T-helper 2 cell treated with Interferon-gamma antibody and Interleukin-4, amounts not matched to agents 5 μg/mL and 100 μg/mL, for 36 hours (primary cell): ENCODE measurements around the gene BICDL2.
"Not testable (repeated sequence)": the region's sequence is repeated elsewhere in the genome, so short reads cannot be mapped to it uniquely, and the experiment has no call there.

ENCODE experiments used
- DNase-seq: peaks from one replicate; pipeline ENCODE4 v3.0.0; 2021; ENCODE audit warnings: low spot score
- H3K27ac Mint-ChIP-seq: one replicate; pipeline ENCODE4 v1.8.0; 2021; ENCODE audit warnings: mild to moderate bottlenecking, mixed read lengths
- H3K27me3 Mint-ChIP-seq: one replicate; pipeline ENCODE4 v1.8.0; 2021; ENCODE audit warnings: low read depth, mixed read lengths
- H3K36me3 Mint-ChIP-seq: one replicate; pipeline ENCODE4 v1.8.0; 2021; ENCODE audit warnings: low read depth, mixed read lengths
- H3K4me1 Mint-ChIP-seq: one replicate; pipeline ENCODE4 v1.8.0; 2021; ENCODE audit warnings: low read depth, mixed read lengths
- H3K4me3 Mint-ChIP-seq: one replicate; pipeline ENCODE4 v1.8.0; 2022; ENCODE audit warnings: mild to moderate bottlenecking, moderate library complexity, mixed read lengths
- H3K9me3 Mint-ChIP-seq: one replicate; pipeline ENCODE4 v1.8.0; 2021; ENCODE audit warnings: mixed read lengths

BICDL2 gene

GRCh38 chr16:3059041-3059722 is 22.4 kb upstream of the BICDL2 start:
- Mint-ChIP-seq H3K4me3 (peak overlapping the region; percentile 91), H3K9me3 (peaks cover 4% of the 10 kb centered on the region), H3K27me3 (no peaks in the 10 kb centered on the region), H3K27ac (peak overlapping the region; percentile 93), H3K4me1 (peaks cover 53% of the 10 kb centered on the region), H3K36me3 (peaks cover 54% of the 10 kb centered on the region)
- DNase-seq = peak; percentile 88

GRCh38 chr16:3058139-3059030 is 21.6 kb upstream of the BICDL2 start:
- peaks cover 55% of the 10 kb centered on the region for H3K4me1 Mint-ChIP-seq

GRCh38 chr16:3057181-3058138 is 20.7 kb upstream of the BICDL2 start:
- H3K36me3 Mint-ChIP-seq = peaks cover 60% of the 10 kb centered on the region
- H3K9me3 Mint-ChIP-seq = no peaks in the 10 kb centered on the region
- peak overlapping the region; percentile 95 for H3K27ac Mint-ChIP-seq
- peak overlapping the region; percentile 74 for H3K4me3 Mint-ChIP-seq
- H3K27me3 Mint-ChIP-seq = no peaks in the 10 kb centered on the region
- no peak for DNase-seq
- peaks cover 52% of the 10 kb centered on the region for H3K4me1 Mint-ChIP-seq

More at GRCh38 chr16:3058139-3059030, 21.6 kb upstream of the BICDL2 start:
- DNase-seq = no peak
- peak overlapping the region; percentile 91 for H3K4me3 Mint-ChIP-seq
- peak overlapping the region; percentile 81 for H3K27ac Mint-ChIP-seq
- H3K9me3 Mint-ChIP-seq = peaks cover 4% of the 10 kb centered on the region
- no peaks in the 10 kb centered on the region for H3K27me3 Mint-ChIP-seq
- peaks cover 61% of the 10 kb centered on the region for H3K36me3 Mint-ChIP-seq

GRCh38 chr16:3056336-3057180 is 19.8 kb upstream of the BICDL2 start:
- H3K9me3 Mint-ChIP-seq = no peaks in the 10 kb centered on the region
- H3K36me3 Mint-ChIP-seq = peaks cover 60% of the 10 kb centered on the region
- H3K4me3 Mint-ChIP-seq = peak overlapping the region; percentile 74
- H3K27ac Mint-ChIP-seq = peak overlapping the region; percentile 95
- DNase-seq = no peak
- H3K27me3 Mint-ChIP-seq = no peaks in the 10 kb centered on the region
- peaks cover 52% of the 10 kb centered on the region for H3K4me1 Mint-ChIP-seq

- Mint-ChIP-seq H3K27ac (peak overlapping the region; percentile 86), H3K4me1 (peaks cover 60% of the 10 kb centered on the region), H3K4me3 (peak overlapping the region; percentile 74), H3K36me3 (peaks cover 68% of the 10 kb centered on the region)
- H3K9me3 Mint-ChIP-seq, H3K27me3 Mint-ChIP-seq, DNase-seq: not testable (repeated sequence)
Measured at GRCh38 chr16:3055734-3056115, 19.0 kb upstream of the BICDL2 start.

GRCh38 chr16:3054965-3055733 is 18.4 kb upstream of the BICDL2 start:
- Mint-ChIP-seq H3K9me3 (no peaks in the 10 kb centered on the region), H3K27me3 (no peaks in the 10 kb centered on the region), H3K4me1 (peaks cover 60% of the 10 kb centered on the region), H3K4me3 (peak overlapping the region; percentile 74), H3K27ac (peak overlapping the region; percentile 86), H3K36me3 (peaks cover 69% of the 10 kb centered on the region)
- no peak for DNase-seq

- not testable (repeated sequence) for DNase-seq, H3K9me3 Mint-ChIP-seq, H3K27me3 Mint-ChIP-seq, H3K27ac Mint-ChIP-seq
- Mint-ChIP-seq H3K36me3 (peaks cover 65% of the 10 kb centered on the region), H3K4me3 (peak overlapping the region; percentile 65), H3K4me1 (peaks cover 63% of the 10 kb centered on the region)
Measured at GRCh38 chr16:3053330-3053710, 16.6 kb upstream of the BICDL2 start.

- peaks cover 67% of the 10 kb centered on the region for H3K36me3 Mint-ChIP-seq
- H3K4me3 Mint-ChIP-seq = peak overlapping the region; percentile 55
- H3K9me3 Mint-ChIP-seq, H3K27me3 Mint-ChIP-seq, DNase-seq: not testable (repeated sequence)
- peaks cover 66% of the 10 kb centered on the region for H3K4me1 Mint-ChIP-seq
- H3K27ac Mint-ChIP-seq = peak overlapping the region; percentile 73
Measured at GRCh38 chr16:3052571-3053329, 16.0 kb upstream of the BICDL2 start.

- peak overlapping the region; percentile 56 for H3K4me3 Mint-ChIP-seq
- peaks cover 54% of the 10 kb centered on the region for H3K36me3 Mint-ChIP-seq
- H3K4me1 Mint-ChIP-seq = peaks cover 57% of the 10 kb centered on the region
- no peak for DNase-seq
- H3K27ac Mint-ChIP-seq = peak overlapping the region; percentile 63
- H3K9me3 Mint-ChIP-seq = no peaks in the 10 kb centered on the region
- peaks cover 7% of the 10 kb centered on the region for H3K27me3 Mint-ChIP-seq
Measured at GRCh38 chr16:3051494-3051893, 14.8 kb upstream of the BICDL2 start.

- Mint-ChIP-seq H3K4me3 (peak overlapping the region; percentile 56), H3K36me3 (peaks cover 54% of the 10 kb centered on the region), H3K27me3 (peaks cover 7% of the 10 kb centered on the region), H3K27ac (peak overlapping the region; percentile 68), H3K4me1 (peaks cover 57% of the 10 kb centered on the region), H3K9me3 (no peaks in the 10 kb centered on the region)
- no peak for DNase-seq
Measured at GRCh38 chr16:3051009-3051408, 14.3 kb upstream of the BICDL2 start.

- H3K27me3 Mint-ChIP-seq = peaks cover 7% of the 10 kb centered on the region
- DNase-seq = no peak
- H3K36me3 Mint-ChIP-seq = peaks cover 51% of the 10 kb centered on the region
- peak overlapping the region; percentile 56 for H3K4me3 Mint-ChIP-seq
- H3K27ac Mint-ChIP-seq = peak overlapping the region; percentile 68
- peaks cover 53% of the 10 kb centered on the region for H3K4me1 Mint-ChIP-seq
- H3K9me3 Mint-ChIP-seq = no peaks in the 10 kb centered on the region
Measured at GRCh38 chr16:3050487-3050886, 13.7 kb upstream of the BICDL2 start.
